ENCODE measurements around the gene TRIM25.

Gene TRIM25

GRCh38 chr17:56897646-56898424 lies 16.0 kb downstream of the TRIM25 start:
- in situ Hi-C loops (cut with MboI; ENCODE audit: low sequenced_read_pairs) = no loop called here

- in situ Hi-C loops (cut with MboI; ENCODE audit: low sequenced_read_pairs) = no loop called here
Measured at GRCh38 chr17:56896968-56897359, 16.9 kb downstream of the TRIM25 start.

DNA sequence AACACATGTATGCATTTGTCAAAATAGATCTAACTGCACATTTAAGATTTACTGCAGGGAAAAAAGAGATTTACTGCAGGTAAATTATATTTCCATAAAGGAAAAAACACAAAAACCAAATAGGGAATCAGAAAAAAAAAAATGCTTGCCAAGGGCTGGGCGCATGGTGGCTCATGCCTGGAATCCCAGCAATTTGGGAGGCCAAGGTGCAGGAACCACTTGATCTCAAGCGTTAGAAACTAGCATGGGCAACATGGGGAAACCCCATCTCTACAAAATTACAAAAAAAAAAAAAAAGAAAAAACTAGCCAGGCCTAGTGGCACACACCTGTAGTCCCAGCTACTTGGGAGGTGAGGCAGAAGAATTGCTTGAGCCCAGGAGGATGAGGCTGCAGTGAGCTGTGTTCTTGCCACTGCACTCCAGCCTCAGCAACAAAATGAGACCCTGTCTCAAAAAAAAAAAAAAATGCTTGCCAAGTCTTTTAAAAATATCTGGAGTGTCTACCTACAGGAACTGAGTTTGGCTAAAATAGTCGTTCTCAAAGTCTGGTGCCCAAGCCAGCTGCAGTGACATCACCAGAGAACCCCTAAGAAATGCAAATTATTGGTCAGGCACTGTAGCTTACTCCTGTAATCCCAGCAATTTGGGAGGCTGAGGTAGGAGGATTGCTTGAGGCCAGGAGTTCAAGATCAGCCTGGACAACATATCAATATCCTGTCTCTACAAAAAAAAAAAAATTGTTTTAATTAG lies 17.5 kb downstream of the TRIM25 start:
- in situ Hi-C loops (cut with MboI; ENCODE audit: low sequenced_read_pairs) = no loop called here

DNA sequence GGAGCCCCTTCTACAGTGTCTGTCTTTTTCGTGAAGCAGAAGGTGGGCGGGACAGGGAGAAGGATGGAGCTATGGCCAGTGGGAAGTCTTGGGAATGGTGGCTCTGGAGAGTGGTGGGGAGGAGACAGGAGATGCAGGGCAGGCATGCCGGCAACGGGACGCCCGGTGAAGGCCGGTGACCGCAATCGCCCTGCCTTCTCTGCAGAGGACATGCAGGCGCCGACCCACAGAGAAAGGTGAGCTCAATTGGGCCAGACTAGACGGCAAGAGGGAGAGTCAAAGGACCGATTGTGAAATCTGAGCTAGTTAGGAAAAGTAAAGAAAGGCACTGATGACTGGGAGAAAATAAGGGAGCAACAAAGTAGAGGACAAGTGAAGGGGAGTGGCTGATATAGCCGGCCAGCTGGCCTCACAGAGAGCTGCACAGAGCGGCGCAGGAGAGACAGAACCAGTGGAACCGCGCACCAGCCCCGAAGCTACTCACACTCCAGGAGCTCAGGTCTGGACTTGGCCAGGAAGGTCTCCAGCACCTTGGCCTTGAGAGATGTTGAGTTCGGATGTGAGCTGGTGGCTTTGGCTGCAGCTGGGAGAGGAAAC lies 18.9 kb downstream of the TRIM25 start:
- in situ Hi-C loops (cut with MboI; ENCODE audit: low sequenced_read_pairs) = no loop called here

DNA sequence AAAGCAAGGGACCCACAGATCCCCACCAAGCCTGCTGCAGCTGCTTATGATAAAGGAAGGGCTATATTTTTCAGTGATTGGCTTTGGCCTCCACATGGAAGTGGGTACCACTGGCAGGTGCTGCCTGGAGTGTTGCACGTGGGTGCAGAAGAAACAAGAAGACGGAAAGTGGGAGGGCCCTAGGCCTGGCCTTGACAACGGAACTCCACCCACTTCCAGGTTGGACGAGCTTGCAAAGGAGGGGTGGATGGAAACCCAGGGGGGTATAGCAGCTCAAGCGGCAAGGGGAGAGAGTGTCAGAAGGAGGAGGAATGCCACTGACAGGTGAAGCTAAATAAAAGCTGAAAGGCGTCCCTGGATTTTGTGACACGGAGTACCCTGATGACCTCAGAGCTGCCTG lies 20.3 kb downstream of the TRIM25 start:
- in situ Hi-C loops (cut with MboI; ENCODE audit: low sequenced_read_pairs) = no loop called here

DNA sequence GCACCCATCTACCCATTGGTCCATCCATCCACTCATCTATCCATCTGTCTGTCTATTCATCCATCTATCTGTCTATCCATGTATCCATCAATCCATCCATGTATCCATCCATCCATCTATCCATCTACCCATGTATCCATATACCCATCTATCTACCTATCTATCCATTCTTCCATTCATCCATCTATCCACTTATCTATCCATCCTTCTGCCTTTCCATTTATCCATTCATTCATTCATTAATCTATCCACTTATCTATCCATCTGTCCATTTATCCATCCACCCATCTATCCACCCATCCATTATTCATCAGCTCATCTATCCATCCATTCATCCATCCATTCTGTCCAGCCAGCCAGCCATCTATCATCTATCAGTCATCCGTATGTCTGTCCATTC lies 21.5 kb downstream of the TRIM25 start:
- in situ Hi-C loops (cut with MboI; ENCODE audit: low sequenced_read_pairs) = no loop called here

DNA sequence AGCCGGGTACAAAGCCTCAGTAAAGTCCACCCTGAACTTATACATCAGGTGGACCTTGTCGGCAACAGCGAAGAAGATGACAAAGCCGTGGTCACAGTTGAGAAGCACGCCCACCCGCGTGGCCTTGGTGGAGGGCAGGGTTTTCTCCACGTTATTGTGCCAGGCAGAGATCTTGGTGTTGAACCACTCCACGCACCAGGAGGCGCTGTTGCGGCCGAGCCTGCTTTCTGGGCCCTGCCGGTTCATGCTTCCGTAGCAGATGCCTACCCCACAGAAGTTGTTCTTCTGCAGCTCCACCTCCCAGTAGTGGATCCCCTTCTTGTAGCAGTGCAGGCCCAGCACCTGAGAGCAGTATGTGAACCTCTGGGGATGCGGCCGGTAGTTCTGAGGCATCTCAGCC lies 22.1 kb downstream of the TRIM25 start:
- in situ Hi-C loops (cut with MboI; ENCODE audit: low sequenced_read_pairs) = no loop called here

DNA sequence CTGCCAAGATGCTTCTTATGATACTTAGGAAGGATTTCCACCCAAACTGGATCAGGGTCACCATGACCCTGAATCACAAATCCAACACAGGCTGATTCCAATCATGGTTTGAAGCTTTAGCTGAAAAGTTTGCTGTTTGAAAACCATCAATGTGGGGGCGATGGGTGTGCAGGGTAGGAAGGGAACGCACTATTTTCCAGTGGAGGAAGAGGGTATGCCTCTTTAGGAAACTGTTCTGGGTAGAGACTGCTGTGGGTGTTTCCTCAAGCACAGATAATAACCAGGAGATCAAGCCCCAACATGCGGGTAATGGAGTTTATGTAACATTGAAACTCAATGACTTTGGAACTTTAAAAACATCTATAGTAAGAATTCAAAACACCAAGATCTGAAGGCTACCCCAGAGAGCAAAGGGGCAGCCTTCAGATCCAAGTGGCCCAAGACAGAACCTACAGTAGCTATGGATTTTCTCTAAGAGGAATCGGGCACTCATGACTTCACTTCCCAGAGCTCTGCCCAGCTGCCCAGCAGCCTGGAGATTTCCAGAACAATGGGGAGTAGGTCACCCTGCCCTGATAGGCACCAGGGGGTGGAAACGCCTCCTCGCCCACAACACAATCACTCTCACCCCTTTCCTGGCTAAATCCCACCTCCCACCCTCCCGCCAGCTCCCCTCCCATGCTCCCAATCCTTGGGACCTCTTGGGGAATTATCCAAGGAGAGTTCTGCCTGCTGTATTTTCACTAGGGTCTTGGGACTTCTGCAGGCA lies 22.8 kb downstream of the TRIM25 start:
- in situ Hi-C loops (cut with MboI; ENCODE audit: low sequenced_read_pairs) = no loop called here

- in situ Hi-C loops (cut with MboI; ENCODE audit: low sequenced_read_pairs) = no loop called here
Measured at GRCh38 chr17:56890390-56890789, 23.5 kb downstream of the TRIM25 start.

- in situ Hi-C loops (cut with MboI; ENCODE audit: low sequenced_read_pairs) = no loop called here
Measured at GRCh38 chr17:56887552-56888467, 26.0 kb downstream of the TRIM25 start.

DNA sequence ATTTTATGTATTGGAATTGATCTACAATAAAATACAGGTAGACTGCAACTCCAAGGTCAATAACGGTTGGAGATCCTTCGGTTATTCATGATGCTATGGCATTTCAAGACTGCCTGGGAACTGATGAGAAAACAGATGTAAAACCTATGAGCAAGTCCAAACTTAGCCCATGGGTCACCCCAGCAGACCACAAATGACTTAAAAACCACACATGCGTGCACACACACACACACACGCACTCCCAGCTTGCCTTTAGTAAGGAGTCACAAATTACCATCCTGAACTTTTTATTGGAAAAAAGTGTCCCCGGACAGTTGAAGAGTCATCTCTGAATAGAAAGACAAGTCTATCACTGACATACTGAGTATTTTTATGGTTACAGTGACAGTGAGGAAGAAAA lies 26.7 kb downstream of the TRIM25 start:
- in situ Hi-C loops (cut with MboI; ENCODE audit: low sequenced_read_pairs) = no loop called here

GRCh38 chr17:56886288-56886731 lies 27.5 kb downstream of the TRIM25 start:
- in situ Hi-C loops (cut with MboI; ENCODE audit: low sequenced_read_pairs) = no loop called here

DNA sequence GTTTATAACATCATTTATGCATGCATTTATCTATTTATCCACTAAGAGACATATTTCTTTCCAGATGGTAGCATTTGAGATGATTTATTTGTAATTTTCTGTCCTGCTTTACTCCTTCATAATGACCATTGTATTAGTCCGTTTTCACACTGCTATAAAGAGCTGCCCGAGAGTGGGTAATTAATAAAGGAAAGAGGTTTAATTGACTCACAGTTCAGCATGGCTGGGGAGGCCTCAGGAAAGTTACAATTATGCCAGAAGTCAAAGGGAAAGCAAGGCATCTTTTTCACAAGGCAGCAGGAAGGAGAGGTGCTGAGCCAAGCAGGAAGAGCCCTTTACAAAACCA lies 28.6 kb downstream of the TRIM25 start:
- in situ Hi-C loops (cut with MboI; ENCODE audit: low sequenced_read_pairs) = no loop called here

DNA sequence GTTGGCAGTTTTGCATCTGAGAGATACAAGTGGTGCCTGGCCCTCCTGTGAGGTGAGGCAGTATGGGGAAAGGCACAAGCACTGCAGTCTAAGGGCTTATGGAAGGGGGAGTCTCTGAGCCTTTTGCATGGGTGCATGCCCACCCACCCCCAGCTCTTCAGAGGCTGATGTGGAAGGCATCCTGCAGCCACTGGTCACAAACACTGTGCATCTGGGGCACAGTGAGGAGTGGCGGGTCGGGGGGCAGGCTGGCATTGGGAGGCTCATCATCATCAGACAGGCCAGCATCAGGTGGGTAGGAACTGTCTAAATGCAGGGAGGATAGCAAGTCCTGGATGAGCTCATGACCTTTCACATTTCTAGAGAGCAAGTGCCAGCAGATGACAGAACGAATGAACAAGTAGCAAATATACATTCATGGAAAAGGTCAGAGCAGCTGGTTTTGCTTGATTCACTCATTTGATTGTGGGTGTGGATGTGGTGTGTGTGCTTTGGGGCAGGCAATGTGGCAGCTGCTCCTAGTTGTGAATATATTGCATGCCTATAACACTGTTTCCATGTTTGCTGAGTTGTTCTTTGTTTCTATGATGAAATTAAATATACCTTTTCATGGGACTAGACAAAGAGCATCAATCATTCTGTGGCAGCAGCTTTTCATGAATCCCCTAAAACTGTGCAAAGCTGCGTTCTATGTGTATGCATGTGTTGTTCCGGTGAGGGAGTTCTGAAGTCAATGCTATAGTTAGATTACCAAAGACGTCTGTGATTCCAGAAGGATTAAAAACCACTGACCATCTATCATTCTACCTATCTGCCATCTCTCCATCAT lies 29.2 kb downstream of the TRIM25 start:
- in situ Hi-C loops (cut with MboI; ENCODE audit: low sequenced_read_pairs) = no loop called here

DNA sequence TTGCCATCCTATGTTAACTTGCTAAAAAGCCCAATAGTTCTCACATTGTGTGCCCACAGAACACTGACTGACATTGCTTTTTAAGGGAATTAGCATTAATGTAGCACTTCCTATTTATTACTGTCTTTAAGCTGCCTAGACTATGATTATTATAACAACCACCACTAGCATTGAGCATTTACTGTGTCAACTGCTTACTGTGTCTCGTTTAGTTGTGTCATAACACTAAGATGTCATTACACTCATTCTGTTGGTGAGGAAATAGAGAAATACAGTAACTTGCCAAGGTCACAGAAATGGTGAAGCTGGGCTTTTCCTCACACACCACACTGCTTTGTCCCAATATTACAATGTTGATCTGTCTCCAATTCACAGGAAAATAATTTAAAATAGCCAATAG lies 30.2 kb downstream of the TRIM25 start:
- in situ Hi-C loops (cut with MboI; ENCODE audit: low sequenced_read_pairs) = no loop called here

DNA sequence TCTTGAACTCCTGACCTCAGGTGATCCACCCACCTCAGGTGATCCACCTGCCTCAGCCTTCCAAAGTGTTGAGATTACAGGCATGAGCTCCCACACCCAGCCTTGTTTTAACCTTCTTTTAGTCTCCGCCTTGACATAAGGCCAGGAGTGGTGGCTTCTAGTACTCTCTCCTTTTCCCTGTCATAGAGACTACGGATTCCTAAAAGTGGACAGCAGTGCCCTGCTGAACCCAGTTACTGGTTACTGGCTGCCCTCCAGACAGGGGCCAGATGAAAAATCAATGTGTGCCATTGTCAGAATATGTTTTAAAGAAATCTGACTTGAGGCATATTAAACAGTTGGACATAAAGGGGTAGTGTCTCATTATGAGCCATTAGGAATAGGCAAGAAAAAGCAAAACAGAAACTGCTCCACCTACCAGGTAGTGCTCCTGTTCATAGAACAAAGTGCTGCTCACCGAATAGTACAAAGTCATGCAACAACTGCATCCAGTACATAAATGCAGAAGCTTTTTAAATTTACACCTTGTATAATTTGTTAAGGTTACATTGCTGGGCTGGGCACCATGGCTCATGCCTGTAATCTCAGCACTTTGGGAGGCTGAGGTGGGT lies 32.1 kb downstream of the TRIM25 start:
- in situ Hi-C loops (cut with MboI; ENCODE audit: low sequenced_read_pairs) = no loop called here

DNA sequence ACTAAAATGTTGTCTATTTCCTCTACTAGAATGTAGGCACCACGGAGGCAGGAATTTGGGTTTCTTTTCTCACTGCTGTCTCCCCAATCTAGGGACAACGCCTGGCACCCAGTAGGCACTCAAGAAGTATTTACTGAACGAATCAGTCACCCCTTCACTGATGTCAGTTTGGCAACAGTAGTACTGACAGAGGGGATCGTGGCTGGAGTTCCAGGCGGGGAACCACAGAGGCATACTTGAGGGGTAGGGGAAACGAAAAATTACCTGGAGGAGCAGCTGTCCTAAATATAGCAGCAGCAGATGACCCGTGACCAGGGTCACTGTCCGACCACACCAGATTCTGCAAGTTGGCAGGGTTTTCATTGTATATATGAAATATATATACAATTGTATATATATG lies 33.3 kb downstream of the TRIM25 start:
- in situ Hi-C loops (cut with MboI; ENCODE audit: low sequenced_read_pairs) = no loop called here

GRCh38 chr17:56880133-56880532 lies 33.7 kb downstream of the TRIM25 start:
- in situ Hi-C loops (cut with MboI; ENCODE audit: low sequenced_read_pairs) = no loop called here

DNA sequence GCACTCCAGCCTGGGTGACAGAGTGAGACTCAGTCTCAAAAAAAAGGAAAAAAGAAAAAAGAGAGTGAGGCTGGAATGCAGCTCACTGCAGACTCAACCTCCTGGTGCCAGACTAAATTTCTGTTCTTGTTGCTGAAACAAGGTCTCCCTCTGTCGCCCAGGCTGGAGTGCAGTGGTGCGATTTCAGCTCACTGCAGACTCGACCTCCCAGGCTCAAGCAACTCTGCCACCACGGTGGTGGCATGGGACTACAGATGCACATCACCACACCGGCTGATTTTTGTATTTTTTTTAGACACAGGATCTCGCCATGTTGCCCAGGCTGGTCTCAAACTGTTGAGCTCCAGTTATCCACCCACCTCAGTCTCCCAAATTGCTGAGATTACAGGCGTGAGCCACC lies 34.6 kb downstream of the TRIM25 start:
- in situ Hi-C loops (cut with MboI; ENCODE audit: low sequenced_read_pairs) = no loop called here

All from HL-60/S4 treated with phorbol 12-myristate 13-acetate at 8.2 ng/mL for 4 days and 3 days (cell line).